GM19099 (cell line): ENCODE data around the gene ADAMTS2.

Experiments
- POLR2A ChIP-seq: IDR thresholded peaks from 3 replicates; pipeline ENCODE4 v1.6.1; 2011; ENCODE audit warnings: low read depth; ENCODE audit not compliant: insufficient read length; ENCODE audit errors: extremely low read depth

The ADAMTS2 gene

DNA sequence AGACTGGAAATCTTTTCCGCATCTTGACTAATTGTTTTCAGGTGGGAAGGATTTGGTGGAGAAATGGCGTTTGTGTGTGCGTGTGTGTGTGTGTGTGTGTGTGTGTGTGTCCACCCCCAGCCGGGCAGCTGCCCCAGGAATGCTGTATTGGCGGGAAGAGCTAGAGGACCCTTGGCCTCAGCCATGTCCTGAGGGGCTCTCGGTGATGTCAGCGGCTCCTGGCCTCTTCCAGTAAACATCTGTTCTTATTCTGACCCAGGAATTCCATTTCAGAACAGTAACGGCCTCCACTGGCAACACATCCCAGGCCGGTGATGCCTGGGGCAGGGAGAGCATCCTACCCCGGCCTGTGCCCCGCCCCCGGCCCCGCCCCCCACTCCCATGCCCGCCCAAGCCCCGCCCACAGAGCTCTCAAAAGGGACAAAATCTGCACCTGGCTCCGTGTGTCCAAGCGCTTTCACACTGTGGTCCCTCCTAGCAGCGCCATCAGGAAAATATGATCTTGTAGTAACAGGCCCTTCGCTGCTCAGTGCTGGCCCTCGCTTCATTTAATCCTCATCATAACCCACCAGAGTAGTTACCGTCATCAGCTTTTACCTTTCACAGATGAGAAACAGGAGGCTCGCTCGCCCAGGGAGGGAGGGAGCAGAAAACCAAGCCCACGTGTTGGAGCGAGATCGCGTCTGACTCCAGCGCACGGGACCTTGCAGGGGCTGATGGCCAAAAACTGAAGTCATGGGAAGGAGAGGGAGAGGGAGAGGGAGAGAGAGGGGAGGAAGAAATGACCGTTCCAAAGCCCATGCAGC lies 18.9 kb downstream of the ADAMTS2 start:
- TF ChIP-seq POLR2A = no peak

GRCh38 chr5:179325296-179326031 lies 19.8 kb downstream of the ADAMTS2 start:
- no peak for TF ChIP-seq POLR2A

DNA sequence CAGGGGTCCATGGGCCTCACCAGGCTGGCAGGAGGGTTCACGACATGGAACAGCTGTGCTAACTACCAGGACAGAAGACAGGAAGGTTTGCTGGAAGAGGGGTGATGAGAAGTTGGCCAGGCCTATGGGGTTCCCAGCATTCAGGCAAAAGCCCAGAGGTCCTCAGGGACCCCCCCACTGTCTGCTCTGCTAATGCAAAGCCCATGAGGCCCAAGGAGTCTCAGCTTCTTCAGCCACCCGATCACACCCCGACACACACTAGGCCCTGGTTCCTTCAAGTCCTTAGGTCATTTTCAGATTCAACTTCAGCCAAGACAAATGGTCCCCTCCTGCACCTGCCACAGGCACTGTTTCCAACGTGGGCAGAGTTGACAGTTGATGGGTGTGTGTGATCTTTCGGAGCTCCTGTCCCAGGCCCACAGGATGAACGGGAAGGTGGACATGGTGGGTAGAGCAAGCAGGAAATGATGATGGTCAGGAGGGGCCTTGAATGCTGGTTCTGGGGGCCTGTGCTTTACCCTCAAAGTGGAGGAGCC lies 20.4 kb downstream of the ADAMTS2 start:
- no peak for TF ChIP-seq POLR2A

GRCh38 chr5:179323026-179323870 lies 22.0 kb downstream of the ADAMTS2 start:
- TF ChIP-seq POLR2A = no peak

DNA sequence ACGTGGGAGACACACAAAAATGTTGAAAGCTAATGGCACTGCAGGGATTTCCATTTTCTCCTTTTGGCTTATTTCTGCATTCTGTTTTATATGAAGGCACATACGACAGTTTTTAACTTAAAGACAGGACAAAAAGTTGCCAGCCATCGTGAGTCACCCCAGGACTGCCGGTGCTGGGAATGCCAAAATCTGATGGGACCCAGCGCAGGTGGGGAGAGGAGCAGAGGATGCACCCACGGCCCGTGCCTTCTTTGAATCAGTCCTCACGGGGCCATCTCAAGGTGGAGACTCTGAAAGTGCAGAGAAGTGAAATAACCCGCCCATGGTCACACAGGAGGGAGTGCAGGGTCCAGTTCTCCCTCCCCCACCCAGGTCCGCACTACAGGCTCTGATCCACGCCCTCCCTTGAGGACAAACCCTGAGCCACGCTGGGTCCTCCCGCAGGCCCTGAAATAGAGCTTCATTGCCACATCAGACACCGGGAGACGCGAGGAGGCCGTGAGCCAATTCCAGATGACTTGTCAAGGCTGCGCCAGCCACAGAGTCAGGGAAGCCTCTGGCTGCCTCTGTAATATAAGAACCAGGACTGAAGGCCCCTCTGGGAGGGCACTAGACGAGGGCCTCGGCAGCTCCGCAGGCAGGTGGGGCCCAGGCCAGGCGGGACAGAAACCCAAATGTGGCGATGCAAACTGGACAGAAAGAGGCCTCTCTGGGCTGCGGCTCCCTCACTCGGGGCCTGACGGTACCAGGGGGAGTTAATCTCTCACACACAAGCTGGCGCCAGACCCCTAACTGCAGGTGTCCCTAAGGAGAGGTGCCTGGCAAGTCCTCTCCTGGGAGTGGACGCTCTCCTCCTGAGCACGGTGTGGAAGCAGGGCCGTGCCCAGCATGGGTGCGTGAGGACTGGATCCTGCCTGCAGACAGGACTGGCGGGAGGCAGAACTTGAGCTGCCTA lies 22.9 kb downstream of the ADAMTS2 start:
- no peak for TF ChIP-seq POLR2A

- TF ChIP-seq POLR2A = no peak
These were observed 23.9 kb downstream of the ADAMTS2 start for GRCh38 chr5:179321206-179321987.

DNA sequence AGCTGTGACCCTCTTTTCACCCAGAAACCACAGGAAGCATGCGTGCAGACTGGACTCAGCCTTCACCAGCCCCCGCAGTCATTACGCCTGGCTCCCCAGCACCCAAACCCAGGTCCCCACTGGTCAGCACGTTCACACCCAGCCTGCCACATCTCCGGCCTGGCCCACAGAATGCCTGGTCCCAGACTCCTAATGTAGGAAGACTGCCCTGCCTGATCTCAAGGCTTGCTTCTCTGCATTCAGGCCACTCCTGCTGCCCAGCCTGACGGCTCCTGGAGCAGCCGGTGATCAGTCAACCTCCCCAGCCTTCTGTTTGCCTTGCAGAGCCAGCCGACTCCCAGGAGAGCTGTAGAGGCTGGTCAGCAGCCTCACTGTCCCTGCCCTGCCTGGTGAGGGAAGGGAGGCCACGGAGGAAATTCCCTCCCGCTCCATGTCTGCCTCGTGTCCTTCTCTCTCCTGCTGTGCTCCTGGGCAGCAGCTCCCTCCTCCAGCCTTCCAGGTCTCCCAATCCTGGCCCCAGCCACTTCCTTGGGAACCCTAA lies 25.4 kb downstream of the ADAMTS2 start:
- TF ChIP-seq POLR2A = no peak

- no peak for TF ChIP-seq POLR2A
These were observed 26.1 kb downstream of the ADAMTS2 start for GRCh38 chr5:179319123-179319522.

DNA sequence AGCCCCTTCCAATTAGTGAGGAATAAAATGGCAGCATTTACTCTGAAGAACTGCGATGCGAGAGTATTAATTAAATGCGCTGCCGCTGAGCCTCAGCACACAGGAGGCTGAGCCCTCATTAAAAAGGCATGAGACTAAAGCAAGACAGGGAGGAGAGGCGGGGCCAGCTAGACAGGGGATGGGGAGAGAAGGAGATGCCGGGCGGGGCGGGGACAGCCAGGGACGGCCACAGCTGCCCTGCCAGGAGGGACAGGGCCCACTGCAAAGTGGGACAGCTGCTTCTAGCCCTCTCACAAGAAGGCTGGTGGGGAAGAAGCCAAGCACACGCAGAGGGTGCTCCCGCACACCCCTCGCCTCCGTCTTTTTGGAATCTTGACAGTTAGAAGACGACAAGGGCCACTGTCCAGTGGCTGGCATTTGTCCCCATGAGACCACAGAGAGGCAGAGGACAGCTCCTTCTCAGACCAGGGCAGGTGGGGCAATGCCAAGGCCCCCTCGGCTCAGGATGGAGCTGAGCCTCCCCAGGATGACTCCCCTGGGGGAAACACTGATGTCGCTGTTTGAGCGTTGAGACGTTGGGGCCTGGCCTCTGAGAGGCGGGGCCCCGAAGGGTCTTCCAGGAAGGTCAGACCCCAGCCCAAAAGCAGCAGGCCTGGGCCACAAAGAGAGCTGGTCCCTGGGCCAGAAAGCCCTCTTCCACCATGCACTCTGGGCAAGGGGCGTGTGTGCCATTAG lies 26.9 kb downstream of the ADAMTS2 start:
- no peak for TF ChIP-seq POLR2A

- no peak for TF ChIP-seq POLR2A
These were observed 27.6 kb downstream of the ADAMTS2 start for GRCh38 chr5:179317411-179318220.

DNA sequence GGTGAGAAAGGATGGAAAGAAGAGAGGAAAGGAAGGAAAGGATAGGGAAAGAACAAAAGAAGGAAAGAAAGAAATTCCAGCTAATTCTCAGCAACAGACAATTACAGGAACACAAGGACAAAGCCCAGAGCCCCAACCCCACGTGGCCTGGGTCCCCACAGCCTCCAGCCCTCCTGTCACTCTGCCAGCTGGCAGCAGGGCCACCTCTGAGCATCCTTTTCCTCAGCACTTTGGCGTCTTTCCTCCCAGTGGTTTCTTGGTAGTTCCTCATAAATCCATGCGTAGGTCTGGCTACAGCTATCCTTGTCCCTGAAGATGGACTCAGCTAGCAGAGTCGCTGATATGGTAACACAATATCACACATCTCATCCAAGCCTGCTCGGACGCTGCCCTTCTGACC lies 28.3 kb downstream of the ADAMTS2 start:
- TF ChIP-seq POLR2A = no peak
